AG09309 (cell line): ENCODE measurements around the gene ADGRG6.

ENCODE experiments used
- DNase-seq: peaks from one replicate; pipeline ENCODE4 v3.0.0-alpha.2; 2010; ENCODE audit warnings: low read depth
- H3K4me3 ChIP-seq: 2 replicates; pipeline ENCODE4 v1.5.1; 2011; ENCODE audit warnings: mild to moderate bottlenecking, low read depth, low read length, moderate library complexity; ENCODE audit not compliant: control insufficient read depth
- CTCF ChIP-seq: IDR thresholded peaks from 2 replicates; pipeline ENCODE4 v1.5.1; 2011; ENCODE audit warnings: mild to moderate bottlenecking, low read depth, low read length, inconsistent platforms; ENCODE audit not compliant: insufficient read depth, control insufficient read depth; ENCODE audit errors: missing control alignments

The ADGRG6 gene

DNA sequence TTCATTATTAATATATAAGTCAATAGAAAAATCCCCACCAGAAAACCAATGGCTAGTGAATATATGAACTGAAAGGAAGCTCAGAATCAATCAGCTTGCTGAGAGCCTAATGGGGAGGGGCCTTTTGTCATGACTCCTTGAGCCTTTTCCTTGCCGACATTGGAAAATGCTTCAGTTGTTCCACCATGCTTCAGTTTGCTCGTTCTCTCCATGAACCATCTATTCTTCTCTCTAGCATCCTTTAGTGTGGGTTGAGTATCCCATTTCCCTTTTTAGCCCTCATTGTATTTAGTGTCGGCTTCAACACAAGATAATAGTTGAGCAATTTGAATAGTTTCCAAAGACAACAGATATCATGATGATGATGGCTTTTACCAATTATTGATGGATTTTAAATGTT lies 139.9 kb downstream of the ADGRG6 start:
- TF ChIP-seq CTCF: no peak
- no peak for DNase-seq
- H3K4me3 ChIP-seq: no peak overlapping the region

DNA sequence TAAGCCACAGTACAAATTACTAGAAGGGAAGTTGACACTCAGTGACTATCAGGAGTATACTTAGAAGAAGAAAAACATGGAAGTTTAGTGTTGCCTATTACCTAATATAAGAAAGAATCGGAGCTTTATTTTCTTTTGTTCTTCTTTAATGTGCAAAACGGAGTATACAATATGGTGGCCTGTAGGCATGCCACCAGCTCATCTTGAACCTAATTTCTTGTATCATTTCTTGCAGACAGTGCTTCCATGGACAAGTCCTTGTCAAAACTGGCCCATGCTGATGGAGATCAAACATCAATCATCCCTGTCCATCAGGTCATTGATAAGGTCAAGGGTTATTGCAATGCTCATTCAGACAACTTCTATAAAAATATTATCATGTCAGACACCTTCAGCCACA lies 141.3 kb downstream of the ADGRG6 start:
- no peak overlapping the region for H3K4me3 ChIP-seq
- TF ChIP-seq CTCF: no peak
- no peak for DNase-seq

GRCh38 chr6:142443532-142443931 lies 141.7 kb downstream of the ADGRG6 start:
- no peak overlapping the region for H3K4me3 ChIP-seq
- TF ChIP-seq CTCF: no peak
- DNase-seq: no peak

GRCh38 chr6:142444376-142444775 lies 142.6 kb downstream of the ADGRG6 start:
- DNase-seq: no peak
- TF ChIP-seq CTCF: no peak

GRCh38 chr6:142444881-142445301 lies 143.1 kb downstream of the ADGRG6 start:
- no peak for DNase-seq
- no peak for TF ChIP-seq CTCF
- H3K4me3 ChIP-seq: no peak overlapping the region

More at GRCh38 chr6:142444376-142444775, 142.6 kb downstream of the ADGRG6 start:
- H3K4me3 ChIP-seq: no peak overlapping the region

GRCh38 chr6:142446168-142446567 lies 144.4 kb downstream of the ADGRG6 start:
- DNase-seq: no peak
- H3K4me3 ChIP-seq: no peak overlapping the region
- TF ChIP-seq CTCF: no peak

- no peak for DNase-seq
- H3K4me3 ChIP-seq: no peak overlapping the region
- TF ChIP-seq CTCF: no peak
Measured at GRCh38 chr6:142446576-142446975, 144.8 kb downstream of the ADGRG6 start.
